Trophoblast cell (in vitro differentiated cells and primary cell): Measurements from ENCODE around the gene AMOT.

ENCODE experiments used
- DNase-seq, 2 donors: peaks; one replicate each; pipeline ENCODE4 v3.0.0-alpha.2; 2016
- H2AFZ ChIP-seq: 2 replicates; pipeline ENCODE4 v1.6.1; 2013; ENCODE audit warnings: low read length, moderate library complexity, mild to moderate bottlenecking; ENCODE audit not compliant: insufficient read depth, poor library complexity
- H2AK5ac ChIP-seq: 2 replicates; pipeline ENCODE4 v1.6.1; 2013; ENCODE audit warnings: mild to moderate bottlenecking, low read length
- H2BK120ac ChIP-seq: 2 replicates; pipeline ENCODE4 v1.6.1; 2013; ENCODE audit warnings: low read length, mild to moderate bottlenecking, moderate library complexity; ENCODE audit not compliant: insufficient read depth, poor library complexity
- H2BK12ac ChIP-seq: 2 replicates; pipeline ENCODE4 v1.6.1; 2013; ENCODE audit warnings: mild to moderate bottlenecking, low read length, moderate library complexity
- H2BK5ac ChIP-seq: 2 replicates; pipeline ENCODE4 v1.6.1; 2013; ENCODE audit warnings: low read length, low read depth, moderate library complexity, mild to moderate bottlenecking; ENCODE audit not compliant: poor library complexity
- H3K14ac ChIP-seq: 2 replicates; pipeline ENCODE4 v1.6.1; 2013; ENCODE audit warnings: mild to moderate bottlenecking, low read length
- H3K18ac ChIP-seq: 2 replicates; pipeline ENCODE4 v1.6.1; 2013; ENCODE audit warnings: mild to moderate bottlenecking, low read length
- H3K23ac ChIP-seq: 2 replicates; pipeline ENCODE4 v1.6.1; 2013; ENCODE audit warnings: low read length
- H3K27ac ChIP-seq: 2 replicates; pipeline ENCODE4 v1.5.1; 2013; ENCODE audit warnings: low read depth, mild to moderate bottlenecking, inconsistent platforms, low read length, moderate library complexity
- H3K27me3 ChIP-seq: 2 replicates; pipeline ENCODE4 v1.6.1; 2013; ENCODE audit warnings: inconsistent platforms, mild to moderate bottlenecking, low read length, moderate library complexity; ENCODE audit not compliant: insufficient read depth
- H3K36me3 ChIP-seq, 2 experiments: 1 replicate in 1 of 2; 2 replicates in 1 of 2; pipeline ENCODE4 v1.6.1; 2013; ENCODE audit warnings: low read length in 2 of 2, mild to moderate bottlenecking in 2 of 2, moderate library complexity in 1 of 2; ENCODE audit not compliant: insufficient read depth in 2 of 2, control insufficient read depth in 1 of 2
- H3K4ac ChIP-seq: 2 replicates; pipeline ENCODE4 v1.6.1; 2013; ENCODE audit warnings: low read depth, mild to moderate bottlenecking, low read length, moderate library complexity
- H3K4me1 ChIP-seq, 2 experiments: 1 replicate in 1 of 2; 2 replicates in 1 of 2; pipeline ENCODE4 v1.6.1; 2013; ENCODE audit warnings: low read length in 2 of 2, mild to moderate bottlenecking in 2 of 2, moderate library complexity in 1 of 2; ENCODE audit not compliant: insufficient read depth in 2 of 2, control insufficient read depth in 1 of 2
- H3K4me2 ChIP-seq: 2 replicates; pipeline ENCODE4 v1.6.1; 2013; ENCODE audit warnings: inconsistent platforms, mild to moderate bottlenecking, low read length, moderate library complexity
- H3K4me3 ChIP-seq: 2 replicates; pipeline ENCODE4 v1.5.1; 2013; ENCODE audit warnings: mild to moderate bottlenecking, low read depth, low read length, inconsistent platforms
- H3K79me1 ChIP-seq: one replicate; pipeline ENCODE4 v1.6.1; 2013; ENCODE audit warnings: low read length
- H3K79me2 ChIP-seq: 2 replicates; pipeline ENCODE4 v1.6.1; 2013; ENCODE audit warnings: low read length, mild to moderate bottlenecking; ENCODE audit not compliant: control insufficient read depth, insufficient read depth, poor library complexity
- H3K9ac ChIP-seq: 2 replicates; pipeline ENCODE4 v1.6.1; 2013; ENCODE audit warnings: mild to moderate bottlenecking, low read length
- H3K9me3 ChIP-seq: 2 replicates; pipeline ENCODE4 v1.6.1; 2013; ENCODE audit warnings: low read depth, mild to moderate bottlenecking, control low read depth, inconsistent platforms, low read length; ENCODE audit not compliant: insufficient read depth
- H4K12ac ChIP-seq: 2 replicates; pipeline ENCODE4 v1.6.1; 2013; ENCODE audit warnings: low read depth, mild to moderate bottlenecking, low read length, moderate library complexity
- H4K8ac ChIP-seq: 2 replicates; pipeline ENCODE4 v1.6.1; 2013; ENCODE audit warnings: low read depth, mild to moderate bottlenecking, low read length, moderate library complexity
- H4K91ac ChIP-seq: one replicate; pipeline ENCODE4 v1.6.1; 2013; ENCODE audit warnings: low read depth, mild to moderate bottlenecking, low read length, moderate library complexity
- WGBS: extraction: QIAGEN DNeasy Blood & Tissue Kit; methylation state at CpG from one replicate; pipeline ENCODE4 v1.1.7; 2013; ENCODE audit warnings: missing lambda C conversion rate; ENCODE audit not compliant: insufficient read length, insufficient coverage; ENCODE audit errors: extremely low coverage; 5-methylcytosine and 5-hydroxymethylcytosine counted together

Gene AMOT

DNA sequence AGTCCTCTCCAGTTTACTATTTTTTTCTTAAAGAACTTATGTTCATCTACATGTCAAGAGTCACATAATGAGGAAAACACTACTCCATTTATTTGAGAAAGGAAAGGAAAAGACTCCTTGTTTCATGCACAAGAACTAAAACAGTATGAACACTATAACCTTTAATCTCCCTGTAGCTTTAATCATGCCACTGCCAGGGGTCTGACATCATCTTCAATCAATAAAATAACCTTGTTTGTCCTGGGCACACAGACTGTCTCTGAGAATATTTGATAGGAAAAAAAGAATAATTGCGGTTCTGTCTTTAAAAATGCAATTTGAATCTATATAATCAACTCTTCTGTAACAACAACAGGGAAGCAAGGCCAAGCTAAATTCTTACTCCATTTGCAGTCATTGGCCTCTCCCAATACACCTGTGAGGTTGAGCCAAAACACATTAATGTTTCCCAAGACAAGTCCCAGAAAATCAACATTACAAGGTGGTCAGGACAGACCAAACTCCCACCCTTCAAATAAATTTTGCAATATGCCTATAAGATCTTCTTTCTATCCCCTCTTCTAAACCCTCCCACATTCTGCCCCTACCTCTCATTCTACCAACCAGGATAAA lies 13.2 kb downstream of the AMOT start:
- H3K4me3 ChIP-seq: no peak overlapping the region
- no peak overlapping the region for H2BK12ac ChIP-seq
- H2BK120ac ChIP-seq: no peak overlapping the region
- H3K14ac ChIP-seq: no peak overlapping the region
- no peaks in the 10 kb centered on the region for H3K79me1 ChIP-seq
- no peak overlapping the region for H4K12ac ChIP-seq
- H3K9ac ChIP-seq: no peak overlapping the region
- H3K4ac ChIP-seq: no peak overlapping the region
- no peak overlapping the region for H3K27ac ChIP-seq
- no peak overlapping the region for H4K91ac ChIP-seq
- no peaks in the 10 kb centered on the region for H3K27me3 ChIP-seq
- DNase-seq: no peak
- peaks cover 21 to 36% of the 10 kb centered on the region in 2 experiments for H3K36me3 ChIP-seq
- no peaks in the 10 kb centered on the region for H3K79me2 ChIP-seq
- no peak overlapping the region for H3K18ac ChIP-seq
- no peak overlapping the region for H2BK5ac ChIP-seq
- H2AFZ ChIP-seq: no peak overlapping the region
- peaks cover 0 to 1% of the 10 kb centered on the region in 2 experiments for H3K4me1 ChIP-seq
- H3K9me3 ChIP-seq: no peaks in the 10 kb centered on the region
- no peak overlapping the region for H4K8ac ChIP-seq
- no CpG with 5 or more reads among the region's 1 CpG for WGBS
- H3K23ac ChIP-seq: no peak overlapping the region
- H3K4me2 ChIP-seq: no peak overlapping the region
- H2AK5ac ChIP-seq: no peak overlapping the region

DNA sequence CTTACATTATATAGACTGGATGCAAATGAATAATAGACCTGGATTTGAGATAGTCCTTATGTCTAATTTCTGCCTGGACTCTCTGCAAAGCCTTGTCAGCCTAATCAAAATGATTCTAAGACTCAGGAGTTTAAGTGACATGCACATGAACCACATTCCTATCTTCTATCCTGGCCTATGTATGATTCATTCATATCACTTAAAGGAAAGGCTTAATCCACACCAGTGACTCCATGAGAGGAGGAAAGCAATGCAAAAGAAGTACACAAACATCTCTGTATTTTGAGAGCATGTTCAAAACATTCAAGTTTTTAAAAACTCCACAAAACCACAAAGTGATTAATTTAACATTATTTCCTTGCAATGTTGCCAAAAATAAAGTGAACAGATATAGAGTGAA lies 14.6 kb downstream of the AMOT start:
- H3K27ac ChIP-seq: no peak overlapping the region
- H3K4me2 ChIP-seq: no peak overlapping the region
- no peak for DNase-seq
- H4K91ac ChIP-seq: no peak overlapping the region
- no peak overlapping the region for H2BK12ac ChIP-seq
- no peak overlapping the region for H3K23ac ChIP-seq
- H3K4ac ChIP-seq: no peak overlapping the region
- H3K14ac ChIP-seq: no peak overlapping the region
- no peak overlapping the region for H4K12ac ChIP-seq
- no peak overlapping the region for H2BK5ac ChIP-seq
- H3K9me3 ChIP-seq: no peaks in the 10 kb centered on the region
- H3K9ac ChIP-seq: no peak overlapping the region
- no peak overlapping the region for H2AK5ac ChIP-seq
- H3K79me1 ChIP-seq: no peaks in the 10 kb centered on the region
- H3K36me3 ChIP-seq: peaks cover 24 to 41% of the 10 kb centered on the region in 2 experiments
- no peak overlapping the region for H3K18ac ChIP-seq
- H3K79me2 ChIP-seq: no peaks in the 10 kb centered on the region
- no peak overlapping the region for H2AFZ ChIP-seq
- H3K27me3 ChIP-seq: no peaks in the 10 kb centered on the region
- no peak overlapping the region for H2BK120ac ChIP-seq
- no peak overlapping the region for H3K4me3 ChIP-seq
- no peak overlapping the region for H4K8ac ChIP-seq
- peaks cover 0 to 2% of the 10 kb centered on the region in 2 experiments for H3K4me1 ChIP-seq

- H3K27me3 ChIP-seq: no peaks in the 10 kb centered on the region
- no peak overlapping the region for H2AK5ac ChIP-seq
- no CpG with 5 or more reads among the region's 7 CpGs for WGBS
- no peak overlapping the region for H3K27ac ChIP-seq
- H2AFZ ChIP-seq: no peak overlapping the region
- H3K4me2 ChIP-seq: no peak overlapping the region
- H3K79me2 ChIP-seq: peaks cover 1% of the 10 kb centered on the region
- peaks cover 21 to 38% of the 10 kb centered on the region in 2 experiments for H3K36me3 ChIP-seq
- H2BK120ac ChIP-seq: no peak overlapping the region
- no peak overlapping the region for H4K91ac ChIP-seq
- H3K14ac ChIP-seq: no peak overlapping the region
- H3K4me1 ChIP-seq: peaks cover 7 to 17% of the 10 kb centered on the region in 2 experiments
- H2BK12ac ChIP-seq: no peak overlapping the region
- H3K18ac ChIP-seq: no peak overlapping the region
- H4K12ac ChIP-seq: no peak overlapping the region
- no peaks in the 10 kb centered on the region for H3K9me3 ChIP-seq
- H3K23ac ChIP-seq: no peak overlapping the region
- H3K4ac ChIP-seq: no peak overlapping the region
- H4K8ac ChIP-seq: no peak overlapping the region
- DNase-seq: no peak
- H2BK5ac ChIP-seq: no peak overlapping the region
- H3K9ac ChIP-seq: peak overlapping the region; percentile 20
- no peak overlapping the region for H3K4me3 ChIP-seq
- H3K79me1 ChIP-seq: peaks cover 6% of the 10 kb centered on the region
These were observed 17.7 kb downstream of the AMOT start for GRCh38 chrX:112822892-112823291.

DNA sequence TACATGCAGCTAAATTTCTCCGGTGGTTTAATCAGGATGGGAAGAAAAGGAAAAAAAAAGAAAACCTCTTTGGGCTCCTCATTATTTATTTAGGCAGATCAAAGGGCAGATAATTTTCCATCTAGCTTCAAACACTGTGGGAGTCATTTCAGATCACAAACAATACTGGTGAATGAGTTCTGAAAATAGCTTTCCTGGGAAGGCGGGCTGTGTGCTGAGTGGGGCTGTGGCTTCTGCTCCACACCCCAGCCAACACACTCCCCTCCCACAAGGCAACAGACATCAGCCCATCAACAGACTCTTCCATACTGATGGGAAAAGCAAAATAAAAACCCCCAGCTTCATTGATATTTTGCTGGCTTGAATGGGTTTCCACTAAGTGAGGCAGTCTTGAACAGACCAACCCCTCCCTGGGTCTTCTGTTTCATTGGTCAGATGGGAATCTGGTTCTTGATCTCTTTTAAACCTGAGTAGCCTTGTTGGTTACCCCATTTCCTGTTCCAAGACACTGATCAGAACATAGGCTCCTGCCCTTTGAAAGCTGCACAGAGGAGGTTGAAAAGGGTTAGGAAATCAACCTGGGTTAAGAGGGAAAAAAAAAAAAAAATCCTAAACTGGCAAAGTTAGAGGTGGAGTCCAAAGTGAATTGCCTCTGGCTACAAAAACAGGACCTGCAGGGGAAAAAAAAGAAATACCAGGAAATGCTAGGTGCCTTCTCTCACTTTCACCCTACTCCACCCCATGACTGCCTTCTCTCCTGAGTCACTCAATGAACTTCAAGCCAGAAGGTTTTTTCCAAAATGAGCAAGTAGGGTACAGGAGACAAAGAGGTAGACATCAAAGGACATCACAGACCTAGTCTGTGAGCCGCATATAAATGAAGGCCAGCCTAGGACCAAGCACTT lies 20.0 kb downstream of the AMOT start:
- peaks cover 1% of the 10 kb centered on the region for H3K79me2 ChIP-seq
- no peak overlapping the region for H3K23ac ChIP-seq
- H3K9me3 ChIP-seq: no peaks in the 10 kb centered on the region
- WGBS: no CpG with 5 or more reads among the region's 3 CpGs
- no peak overlapping the region for H3K9ac ChIP-seq
- H4K8ac ChIP-seq: no peak overlapping the region
- peaks cover 24 to 40% of the 10 kb centered on the region in 2 experiments for H3K36me3 ChIP-seq
- no peak overlapping the region for H2AK5ac ChIP-seq
- H3K27ac ChIP-seq: peak overlapping the region; percentile 20
- no peaks in the 10 kb centered on the region for H3K27me3 ChIP-seq
- no peak overlapping the region for H2BK5ac ChIP-seq
- H3K4me2 ChIP-seq: no peak overlapping the region
- H2AFZ ChIP-seq: no peak overlapping the region
- peaks cover 7 to 17% of the 10 kb centered on the region in 2 experiments for H3K4me1 ChIP-seq
- H3K18ac ChIP-seq: no peak overlapping the region
- DNase-seq: peak; percentile 38 to 78
- H3K14ac ChIP-seq: no peak overlapping the region
- H3K79me1 ChIP-seq: peaks cover 6% of the 10 kb centered on the region
- H3K4me3 ChIP-seq: no peak overlapping the region
- no peak overlapping the region for H2BK12ac ChIP-seq
- no peak overlapping the region for H3K4ac ChIP-seq
- no peak overlapping the region for H4K91ac ChIP-seq
- H4K12ac ChIP-seq: no peak overlapping the region
- H2BK120ac ChIP-seq: no peak overlapping the region
